C4-2B (cell line): ENCODE data around the gene GATA1.

Experiments
- CTCF ChIP-seq: fragments of 450-650 bp; conservative IDR thresholded peaks from 2 replicates; pipeline ENCODE4 v1.5.1; 2017; ENCODE audit warnings: mild to moderate bottlenecking
- ZFX ChIP-seq: fragments of 450-650 bp; IDR thresholded peaks from 2 replicates; pipeline ENCODE4 v1.6.1; 2017

GRCh38 chrX:48772602-48773001 lies 13.8 kb upstream of the GATA1 start:
- TF ChIP-seq CTCF (no peak), ZFX (no peak)
